HS-27A (cell line): ENCODE results near the gene DOCK2.
"Not testable (repeated sequence)": the region's sequence is repeated elsewhere in the genome, so short reads cannot be mapped to it uniquely, and the experiment has no call there.

Experiments
- DNase-seq: peaks from one replicate; pipeline ENCODE4 v3.0.0-alpha.2; 2012; ENCODE audit warnings: low read depth, missing footprints

DOCK2 gene

GRCh38 chr5:169944115-169944514, 307.0 kb downstream of the DOCK2 start:
- DNase-seq, result no peak

GRCh38 chr5:169944922-169945680, 308.0 kb downstream of the DOCK2 start:
- DNase-seq, result no peak

GRCh38 chr5:169945831-169946261, 308.8 kb downstream of the DOCK2 start:
- no peak for DNase-seq

GRCh38 chr5:169946743-169947295, 309.7 kb downstream of the DOCK2 start:
- DNase-seq, result no peak

- no peak for DNase-seq
Observed at GRCh38 chr5:169950333-169950732, 313.3 kb downstream of the DOCK2 start.

- not testable (repeated sequence) for DNase-seq
Observed at GRCh38 chr5:169953196-169953595, 316.1 kb downstream of the DOCK2 start.

- DNase-seq, result no peak
Observed at GRCh38 chr5:169954786-169955185, 317.7 kb downstream of the DOCK2 start.

- no peak for DNase-seq
Observed at GRCh38 chr5:169956126-169956525, 319.1 kb downstream of the DOCK2 start.

- DNase-seq, result no peak
Observed at GRCh38 chr5:169956756-169957155, 319.7 kb downstream of the DOCK2 start.

GRCh38 chr5:169958278-169958677, 321.2 kb downstream of the DOCK2 start:
- no peak for DNase-seq

- DNase-seq, result no peak
Observed at GRCh38 chr5:169960659-169961058, 323.6 kb downstream of the DOCK2 start.

GRCh38 chr5:169964246-169964645, 327.2 kb downstream of the DOCK2 start:
- DNase-seq, result no peak

GRCh38 chr5:169970339-169970738, 333.3 kb downstream of the DOCK2 start:
- no peak for DNase-seq

GRCh38 chr5:169970911-169971765, 334.1 kb downstream of the DOCK2 start:
- peak; percentile 67 for DNase-seq

GRCh38 chr5:169971780-169972179, 334.7 kb downstream of the DOCK2 start:
- no peak for DNase-seq

GRCh38 chr5:169973056-169973455, 336.0 kb downstream of the DOCK2 start:
- no peak for DNase-seq

- DNase-seq, result no peak
Observed at GRCh38 chr5:169974121-169974770, 337.2 kb downstream of the DOCK2 start.

GRCh38 chr5:169978714-169979113, 341.6 kb downstream of the DOCK2 start:
- DNase-seq, result no peak

- no peak for DNase-seq
Observed at GRCh38 chr5:169979871-169980270, 342.8 kb downstream of the DOCK2 start.

- DNase-seq, result peak; percentile 68
Observed at GRCh38 chr5:169980418-169981053, 343.5 kb downstream of the DOCK2 start, which contains the start of gene INSYN2B. Gene INSYN2B, minus strand, starts transcription at chr5:169980495. Its CDS starts 96,597 bp downstream, at chr5:169883898.

GRCh38 chr5:169988206-169988605, 351.1 kb downstream of the DOCK2 start:
- no peak for DNase-seq

- DNase-seq, result no peak
Observed at GRCh38 chr5:169988947-169989346, 351.9 kb downstream of the DOCK2 start.
